Lower lobe of right lung (tissue), 2 donors: ENCODE results near the gene SERPINB6. TPM values are rescaled to one million over a fixed set of nuclear protein-coding genes. Genes with fewer than 3 reads are reported as not detected.
A peak's percentile ranks its signal among the peaks of the same experiment; 100 is the strongest.

ENCODE experiments used
- ATAC-seq, 2 donors: fragments of 200-7000 bp; cut with Tn5 transposase; one replicate each; pipeline ENCODE4 v1.9.1; 2020 to 2022; ENCODE audit warnings: mild to moderate bottlenecking in 2 of 2, moderate library complexity in 2 of 2
- DNase-seq: peaks from one replicate; pipeline ENCODE4 v3.0.0-alpha.2; 2020
- H3K27ac ChIP-seq: fragments of 200-600 bp; one replicate; pipeline ENCODE4 v1.8.0; 2022
- H3K27me3 ChIP-seq: fragments of 200-600 bp; one replicate; pipeline ENCODE4 v1.8.0; 2022; ENCODE audit warnings: low read depth
- H3K36me3 ChIP-seq: fragments of 200-600 bp; one replicate; pipeline ENCODE4 v1.8.0; 2022; ENCODE audit warnings: mild to moderate bottlenecking
- H3K4me1 ChIP-seq: fragments of 200-600 bp; one replicate; pipeline ENCODE4 v1.8.0; 2022
- H3K4me3 ChIP-seq: fragments of 200-600 bp; one replicate; pipeline ENCODE4 v1.8.0; 2022; ENCODE audit warnings: mild to moderate bottlenecking
- H3K9me3 ChIP-seq: fragments of 200-600 bp; one replicate; pipeline ENCODE4 v1.8.0; 2022
- CTCF ChIP-seq: fragments of 200-600 bp; IDR thresholded peaks from one replicate; pipeline ENCODE4 v1.8.0; 2022; ENCODE audit warnings: antibody characterized with exemption, mild to moderate bottlenecking
- intact Hi-C: fragments of 100-400 bp; cut with DNase I; formaldehyde crosslinking; loops from one replicate; pipeline ENCODE4 v1.11.0; 2022
- total RNA-seq: library from RNA; stranded (reverse); fragmentation: NEBNext Ultra II Directional; extraction: Animal tissue kit (Norgen Biotek cat#: 25700); gene quantifications from one replicate; pipeline ENCODE4 v1.2.1, GENCODE V29; 2021
- donor health status: DM: no; HTN: yes; CAD: no; lungs with severe emphysema.

Gene SERPINB6
- total RNA-seq, 1 donor from 2014 or later = 160 TPM

DNA sequence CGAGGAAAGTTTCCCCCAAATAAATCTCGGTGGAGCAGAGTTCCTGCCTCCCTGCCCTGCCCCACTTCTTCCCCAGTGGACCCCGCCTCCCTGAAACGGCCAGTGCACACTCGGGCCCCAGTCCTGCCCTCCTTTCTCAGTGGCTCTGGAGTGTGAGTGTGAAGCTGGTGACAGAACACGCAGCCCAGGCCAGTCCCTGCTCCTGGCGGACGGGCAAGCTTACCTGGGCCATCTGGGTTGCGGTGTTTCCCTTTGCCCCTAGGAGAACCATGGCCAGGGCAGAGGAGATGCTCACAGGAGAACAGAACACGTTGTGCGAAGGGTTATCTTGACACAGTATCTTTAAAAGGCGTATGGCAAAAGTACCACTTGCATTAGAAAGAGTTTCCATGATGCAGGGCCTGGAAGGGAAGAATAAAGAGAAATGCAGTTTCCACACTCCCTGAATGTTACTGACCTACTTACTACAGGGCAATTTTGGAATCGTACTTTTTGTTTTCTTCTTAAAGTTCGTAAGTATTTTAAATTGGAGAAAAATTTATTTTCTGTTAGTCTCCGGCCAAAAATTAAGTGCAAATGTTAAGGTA lies 71.1 kb downstream of the SERPINB6 start:
- no peak for TF ChIP-seq CTCF
- Histone ChIP-seq H3K4me3 (peak overlapping the region; percentile 78), H3K4me1 (peaks cover 32% of the 10 kb centered on the region), H3K27me3 (no peaks in the 10 kb centered on the region), H3K27ac (peak overlapping the region; percentile 18), H3K36me3 (peaks cover 45% of the 10 kb centered on the region), H3K9me3 (no peaks in the 10 kb centered on the region)
- no peak for DNase-seq
- ATAC-seq = no peak
- intact Hi-C loops = loop anchor here (10.0 kb wide), 1 partner anchor 46 kb away; no protein-coding TSS in a partner anchor

DNA sequence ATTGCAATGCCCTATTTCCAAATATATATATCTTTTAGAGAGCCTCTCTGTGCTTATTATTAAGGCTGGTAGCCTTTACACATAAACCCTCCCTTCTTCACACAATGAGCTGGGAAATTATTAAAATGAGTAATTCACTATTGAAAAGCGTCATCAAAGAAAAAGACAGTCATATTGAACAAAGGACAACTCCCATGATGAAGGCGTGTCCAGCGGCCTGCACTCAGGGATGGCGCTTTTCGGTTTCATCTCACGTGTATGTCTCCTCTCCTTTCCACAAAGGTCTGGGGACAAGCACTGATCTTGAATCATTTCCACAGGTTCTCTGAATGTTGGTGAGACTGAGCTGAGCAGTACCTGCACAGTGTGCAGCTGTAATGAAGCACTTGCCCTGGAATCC lies 71.8 kb downstream of the SERPINB6 start:
- Histone ChIP-seq H3K9me3 (no peaks in the 10 kb centered on the region), H3K27me3 (no peaks in the 10 kb centered on the region), H3K4me1 (peaks cover 32% of the 10 kb centered on the region), H3K4me3 (no peak overlapping the region), H3K36me3 (peaks cover 52% of the 10 kb centered on the region), H3K27ac (peak overlapping the region; percentile 18)
- DNase-seq (no peak), ATAC-seq (no peak)
- intact Hi-C loops = no loop called here
- no peak for TF ChIP-seq CTCF

Other genes with a start within 250 kb of the SERPINB6 start
- 0.56 TPM for gene MYLK4, start 220.6 kb downstream of the SERPINB6 start, total RNA-seq
- 45.1 TPM for gene WRNIP1, start 206.2 kb downstream of the SERPINB6 start, total RNA-seq
- 125 TPM for gene SERPINB1, start 129.7 kb downstream of the SERPINB6 start, total RNA-seq
- gene SERPINB9, start 68.3 kb downstream of the SERPINB6 start, total RNA-seq = 12.8 TPM
- gene NQO2, start 28.3 kb upstream of the SERPINB6 start, total RNA-seq = 22.4 TPM
- 26.3 TPM for gene RIPK1, start 96.9 kb upstream of the SERPINB6 start, total RNA-seq
- gene BPHL, start 147.1 kb upstream of the SERPINB6 start, total RNA-seq = 12.7 TPM
- gene TUBB2A, start 186.0 kb upstream of the SERPINB6 start, total RNA-seq = 18.3 TPM